Measurements from ENCODE around the gene CD33.

The CD33 gene

GRCh38 chr19:51247972-51248590 is 23.2 kb downstream of the CD33 start:
- no peak for TF ChIP-seq EZH2 (IDR thresholded peaks at IDR 0.05; ENCODE audit: borderline replicate concordance, low read depth, low read length, severe bottlenecking)
- Histone ChIP-seq H3K4me2 (ENCODE audit: insufficient read depth, low read length) (no peak overlapping the region), H2AFZ (ENCODE audit: low read depth, low read length) (no peak overlapping the region), H3K79me2 (ENCODE audit: insufficient read depth, low read length) (no peaks in the 10 kb centered on the region), H3K4me3 (ENCODE audit: low read depth in 1 of 2, low read length in 2 of 2) (no peak overlapping the region), H4K20me1 (ENCODE audit: insufficient read depth, low read length) (no peaks in the 10 kb centered on the region), H3K27ac (ENCODE audit: low read length) (no peak overlapping the region), H3K4me1 (ENCODE audit: insufficient read depth, low read length) (no peaks in the 10 kb centered on the region), H3K9ac (ENCODE audit: low read depth, low read length) (no peak overlapping the region), H3K36me3 (ENCODE audit: insufficient read depth, low read length) (no peaks in the 10 kb centered on the region), H3K9me3 (ENCODE audit: insufficient read depth, low read length, severe bottlenecking) (no peaks in the 10 kb centered on the region), H3K27me3 (ENCODE audit: insufficient read depth, low read length, poor library complexity) (no peaks in the 10 kb centered on the region)
- DNase-seq (no peak), ATAC-seq (ENCODE audit: insufficient read depth, low read depth) (no peak)

- Histone ChIP-seq H4K20me1 (ENCODE audit: insufficient read depth, low read length) (no peaks in the 10 kb centered on the region), H3K27ac (ENCODE audit: low read length) (no peak within 1 kb of the TSS), H3K79me2 (ENCODE audit: insufficient read depth, low read length) (no peaks in the 10 kb centered on the region), H3K4me3 (ENCODE audit: low read depth in 1 of 2, low read length in 2 of 2) (no peak within 1 kb of the TSS), H3K9me3 (ENCODE audit: insufficient read depth, low read length, severe bottlenecking) (no peaks in the 10 kb centered on the region), H3K4me1 (ENCODE audit: insufficient read depth, low read length) (no peaks in the 10 kb centered on the region), H2AFZ (ENCODE audit: low read depth, low read length) (no peak within 1 kb of the TSS), H3K9ac (ENCODE audit: low read depth, low read length) (no peak within 1 kb of the TSS), H3K36me3 (ENCODE audit: insufficient read depth, low read length) (no peaks in the 10 kb centered on the region), H3K4me2 (ENCODE audit: insufficient read depth, low read length) (no peak within 1 kb of the TSS), H3K27me3 (ENCODE audit: insufficient read depth, low read length, poor library complexity) (no peaks in the 10 kb centered on the region)
- TF ChIP-seq CTCF (IDR thresholded peaks at IDR 0.05; ENCODE audit: borderline replicate concordance, extremely low read depth, low read length, poor library complexity, severe bottlenecking), result no peak
- TF ChIP-seq EZH2 (IDR thresholded peaks at IDR 0.05; ENCODE audit: borderline replicate concordance, low read depth, low read length, severe bottlenecking), result no peak
- no peak for DNase-seq
- ATAC-seq (ENCODE audit: insufficient read depth, low read depth), result no peak
Observed at GRCh38 chr19:51250786-51251467, 26.0 kb downstream of the CD33 start, which contains the start of gene SIGLECL1. SIGLECL1 (plus strand) TSS chr19:51251080; CDS start chr19:51264073, 12,993 bp downstream.

- no peaks in the 10 kb centered on the region for H4K20me1 ChIP-seq (ENCODE audit: insufficient read depth, low read length)
- DNase-seq (no peak), ATAC-seq (ENCODE audit: insufficient read depth, low read depth) (no peak)
- H3K36me3 ChIP-seq (ENCODE audit: insufficient read depth, low read length), result no peaks in the 10 kb centered on the region
- no peaks in the 10 kb centered on the region for H3K9me3 ChIP-seq (ENCODE audit: insufficient read depth, low read length, severe bottlenecking)
- no peak overlapping the region for H3K9ac ChIP-seq (ENCODE audit: low read depth, low read length)
- no peaks in the 10 kb centered on the region for H3K4me1 ChIP-seq (ENCODE audit: insufficient read depth, low read length)
- no peaks in the 10 kb centered on the region for H3K27me3 ChIP-seq (ENCODE audit: insufficient read depth, low read length, poor library complexity)
- H3K4me2 ChIP-seq (ENCODE audit: insufficient read depth, low read length), result no peak overlapping the region
- TF ChIP-seq CTCF (IDR thresholded peaks at IDR 0.05; ENCODE audit: borderline replicate concordance, extremely low read depth, low read length, poor library complexity, severe bottlenecking) (no peak), EZH2 (IDR thresholded peaks at IDR 0.05; ENCODE audit: borderline replicate concordance, low read depth, low read length, severe bottlenecking) (no peak)
- H3K4me3 ChIP-seq (ENCODE audit: low read depth in 1 of 2, low read length in 2 of 2), result no peak overlapping the region
- no peaks in the 10 kb centered on the region for H3K79me2 ChIP-seq (ENCODE audit: insufficient read depth, low read length)
- H2AFZ ChIP-seq (ENCODE audit: low read depth, low read length), result no peak overlapping the region
- no peak overlapping the region for H3K27ac ChIP-seq (ENCODE audit: low read length)
Observed at GRCh38 chr19:51251468-51251820, 26.6 kb downstream of the CD33 start.

- Histone ChIP-seq H3K4me1 (ENCODE audit: insufficient read depth, low read length) (no peaks in the 10 kb centered on the region), H4K20me1 (ENCODE audit: insufficient read depth, low read length) (no peaks in the 10 kb centered on the region), H3K27me3 (ENCODE audit: insufficient read depth, low read length, poor library complexity) (no peaks in the 10 kb centered on the region), H3K4me3 (ENCODE audit: low read depth in 1 of 2, low read length in 2 of 2) (no peak overlapping the region), H3K9ac (ENCODE audit: low read depth, low read length) (no peak overlapping the region), H3K27ac (ENCODE audit: low read length) (no peak overlapping the region), H3K9me3 (ENCODE audit: insufficient read depth, low read length, severe bottlenecking) (no peaks in the 10 kb centered on the region), H3K36me3 (ENCODE audit: insufficient read depth, low read length) (no peaks in the 10 kb centered on the region), H3K79me2 (ENCODE audit: insufficient read depth, low read length) (no peaks in the 10 kb centered on the region), H3K4me2 (ENCODE audit: insufficient read depth, low read length) (no peak overlapping the region), H2AFZ (ENCODE audit: low read depth, low read length) (no peak overlapping the region)
- no peak for DNase-seq
- ATAC-seq (ENCODE audit: insufficient read depth, low read depth), result no peak
- TF ChIP-seq CTCF (IDR thresholded peaks at IDR 0.05; ENCODE audit: borderline replicate concordance, extremely low read depth, low read length, poor library complexity, severe bottlenecking) (no peak), EZH2 (IDR thresholded peaks at IDR 0.05; ENCODE audit: borderline replicate concordance, low read depth, low read length, severe bottlenecking) (no peak)
Observed at GRCh38 chr19:51252306-51253079, 27.6 kb downstream of the CD33 start.
